Hepatocyte (in vitro differentiated cells): ENCODE measurements around the gene PABPN1L.

Source experiments
- EZH2phosphoT487 ChIP-seq: fragments of 200-600 bp; sonication (generic); IDR thresholded peaks from one replicate; pipeline ENCODE4 v1.6.1; 2018; ENCODE audit warnings: antibody characterized with exemption, mild to moderate bottlenecking, low read depth, moderate library complexity; ENCODE audit not compliant: unreplicated experiment, severe bottlenecking
- TF ChIP-seq, protein P1 (sequence below): fragments of 200-600 bp; sonication (generic); IDR thresholded peaks from 2 replicates; pipeline ENCODE4 v1.5.1; 2016; ENCODE audit warnings: antibody characterized with exemption, mild to moderate bottlenecking; ENCODE audit not compliant: poor library complexity

DNA sequence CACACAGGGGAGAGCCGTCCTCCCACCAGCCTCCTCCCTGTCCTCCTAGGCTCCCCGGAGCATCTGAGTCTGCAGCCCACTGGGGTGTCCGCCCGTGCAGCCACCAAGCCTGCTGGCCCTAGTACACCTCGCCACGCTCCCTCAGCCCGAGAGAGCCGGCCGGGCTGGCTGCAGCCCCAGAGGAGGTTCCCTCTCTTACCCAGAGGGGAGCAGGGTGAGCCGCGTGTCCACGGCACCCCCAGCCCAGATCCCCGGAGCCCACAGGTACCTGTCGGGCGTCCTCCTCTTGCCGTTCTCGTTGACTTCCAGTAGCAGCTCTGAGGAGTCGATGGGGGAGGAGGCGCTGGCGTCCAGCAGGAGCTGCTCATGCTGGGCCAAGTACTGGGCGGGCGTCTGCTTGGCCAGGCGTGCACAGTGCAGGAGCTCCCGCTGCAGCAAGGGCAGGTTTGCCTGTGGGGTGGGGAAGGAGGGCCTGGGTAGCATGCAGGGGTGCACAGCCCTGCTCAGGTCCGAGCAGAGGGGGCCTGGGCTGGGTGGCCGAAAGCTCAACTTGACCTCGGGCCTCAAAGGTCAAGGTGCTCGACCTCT lies 19.3 kb upstream of the PABPN1L start:
- TF ChIP-seq, protein P1, sequence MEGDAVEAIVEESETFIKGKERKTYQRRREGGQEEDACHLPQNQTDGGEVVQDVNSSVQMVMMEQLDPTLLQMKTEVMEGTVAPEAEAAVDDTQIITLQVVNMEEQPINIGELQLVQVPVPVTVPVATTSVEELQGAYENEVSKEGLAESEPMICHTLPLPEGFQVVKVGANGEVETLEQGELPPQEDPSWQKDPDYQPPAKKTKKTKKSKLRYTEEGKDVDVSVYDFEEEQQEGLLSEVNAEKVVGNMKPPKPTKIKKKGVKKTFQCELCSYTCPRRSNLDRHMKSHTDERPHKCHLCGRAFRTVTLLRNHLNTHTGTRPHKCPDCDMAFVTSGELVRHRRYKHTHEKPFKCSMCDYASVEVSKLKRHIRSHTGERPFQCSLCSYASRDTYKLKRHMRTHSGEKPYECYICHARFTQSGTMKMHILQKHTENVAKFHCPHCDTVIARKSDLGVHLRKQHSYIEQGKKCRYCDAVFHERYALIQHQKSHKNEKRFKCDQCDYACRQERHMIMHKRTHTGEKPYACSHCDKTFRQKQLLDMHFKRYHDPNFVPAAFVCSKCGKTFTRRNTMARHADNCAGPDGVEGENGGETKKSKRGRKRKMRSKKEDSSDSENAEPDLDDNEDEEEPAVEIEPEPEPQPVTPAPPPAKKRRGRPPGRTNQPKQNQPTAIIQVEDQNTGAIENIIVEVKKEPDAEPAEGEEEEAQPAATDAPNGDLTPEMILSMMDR = no peak
- TF ChIP-seq EZH2phosphoT487 = no peak
